Stimulated activated naive CD4-positive, alpha-beta T cell treated with Interleukin-2 at 50 U/mL for 16 hours (primary cell): ENCODE measurements around the gene PRKG1.

ENCODE experiments used
- DNase-seq: peaks from one replicate; lab custom pipeline; 2025; lab: John Stamatoyannopoulos, UW

Gene PRKG1

GRCh38 chr10:51599647-51600046, 525.4 kb downstream of the PRKG1 start:
- no peak for DNase-seq

GRCh38 chr10:51602326-51602725, 528.0 kb downstream of the PRKG1 start:
- no peak for DNase-seq

- no peak for DNase-seq
Observed at GRCh38 chr10:51604579-51604978, 530.3 kb downstream of the PRKG1 start.

GRCh38 chr10:51606825-51607462, 532.7 kb downstream of the PRKG1 start:
- DNase-seq: no peak

- DNase-seq: no peak
Observed at GRCh38 chr10:51607463-51607835, 533.2 kb downstream of the PRKG1 start.

- DNase-seq: no peak
Observed at GRCh38 chr10:51608211-51608610, 533.9 kb downstream of the PRKG1 start.

GRCh38 chr10:51615764-51616298, 541.5 kb downstream of the PRKG1 start:
- no peak for DNase-seq

GRCh38 chr10:51617576-51618235, 543.4 kb downstream of the PRKG1 start:
- DNase-seq: no peak

- DNase-seq: no peak
Observed at GRCh38 chr10:51619365-51619764, 545.1 kb downstream of the PRKG1 start.

- no peak for DNase-seq
Observed at GRCh38 chr10:51620131-51620530, 545.8 kb downstream of the PRKG1 start.

- no peak for DNase-seq
Observed at GRCh38 chr10:51624013-51624412, 549.7 kb downstream of the PRKG1 start.

GRCh38 chr10:51629934-51630639, 555.8 kb downstream of the PRKG1 start:
- DNase-seq: no peak

GRCh38 chr10:51630640-51631005, 556.3 kb downstream of the PRKG1 start:
- no peak for DNase-seq

- DNase-seq: no peak
Observed at GRCh38 chr10:51635436-51635835, 561.1 kb downstream of the PRKG1 start.

- DNase-seq: no peak
Observed at GRCh38 chr10:51638211-51638610, 563.9 kb downstream of the PRKG1 start.

- DNase-seq: no peak
Observed at GRCh38 chr10:51638737-51639136, 564.5 kb downstream of the PRKG1 start.

GRCh38 chr10:51640120-51640819, 566.0 kb downstream of the PRKG1 start:
- DNase-seq: no peak

GRCh38 chr10:51642581-51642980, 568.3 kb downstream of the PRKG1 start:
- DNase-seq: no peak

- DNase-seq: no peak
Observed at GRCh38 chr10:51643734-51644133, 569.4 kb downstream of the PRKG1 start.

GRCh38 chr10:51649064-51649463, 574.8 kb downstream of the PRKG1 start:
- DNase-seq: no peak

- DNase-seq: no peak
Observed at GRCh38 chr10:51651063-51651462, 576.8 kb downstream of the PRKG1 start.

GRCh38 chr10:51653025-51653424, 578.7 kb downstream of the PRKG1 start:
- DNase-seq: no peak

GRCh38 chr10:51654918-51655317, 580.6 kb downstream of the PRKG1 start:
- DNase-seq: no peak
